ENCODE measurements around the gene DAAM1. TPM values are rescaled to one million over a fixed set of nuclear protein-coding genes. Genes with fewer than 3 reads are reported as not detected.

Gene DAAM1
- total RNA-seq, 2 experiments from 2014 or later, result 12.1 to 15.9 TPM

DNA sequence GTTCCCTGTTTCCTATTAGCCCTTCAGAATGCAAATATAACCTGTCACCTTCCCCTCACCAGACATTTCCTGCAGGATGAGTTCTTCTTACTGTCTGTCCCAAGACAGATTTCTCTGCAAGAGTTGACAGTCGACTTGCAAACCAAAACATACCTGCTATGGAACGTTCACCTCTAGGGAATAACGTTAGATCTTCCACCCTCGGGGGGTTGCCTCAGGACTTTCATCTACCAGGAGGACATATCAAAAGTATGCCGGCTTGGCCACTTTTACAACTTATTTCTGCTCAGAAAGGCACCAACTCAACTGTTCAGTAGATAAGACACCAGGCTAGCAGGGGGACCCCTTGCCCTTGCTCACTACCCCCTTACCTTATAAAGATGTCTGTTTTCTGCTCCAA, 92.5 kb downstream of the DAAM1 start:
- no peak overlapping the region for H3K4me3 Mint-ChIP-seq
- no peaks in the 10 kb centered on the region for H3K27me3 Mint-ChIP-seq
- CTCF ChIA-PET, result interaction anchor here (0.8 kb wide), 1 partner anchor 9 kb away, joined by 3 read pairs; no protein-coding TSS in a partner anchor
- H3K36me3 Mint-ChIP-seq, result peaks cover 33% of the 10 kb centered on the region
- H3K9me3 Mint-ChIP-seq (ENCODE audit: low read depth), result peaks cover 15% of the 10 kb centered on the region
- DNase-seq, result no peak
- peaks cover 17% of the 10 kb centered on the region for H3K4me1 Mint-ChIP-seq
- no peak overlapping the region for H3K27ac Mint-ChIP-seq
- ATAC-seq, result no peak

DNA sequence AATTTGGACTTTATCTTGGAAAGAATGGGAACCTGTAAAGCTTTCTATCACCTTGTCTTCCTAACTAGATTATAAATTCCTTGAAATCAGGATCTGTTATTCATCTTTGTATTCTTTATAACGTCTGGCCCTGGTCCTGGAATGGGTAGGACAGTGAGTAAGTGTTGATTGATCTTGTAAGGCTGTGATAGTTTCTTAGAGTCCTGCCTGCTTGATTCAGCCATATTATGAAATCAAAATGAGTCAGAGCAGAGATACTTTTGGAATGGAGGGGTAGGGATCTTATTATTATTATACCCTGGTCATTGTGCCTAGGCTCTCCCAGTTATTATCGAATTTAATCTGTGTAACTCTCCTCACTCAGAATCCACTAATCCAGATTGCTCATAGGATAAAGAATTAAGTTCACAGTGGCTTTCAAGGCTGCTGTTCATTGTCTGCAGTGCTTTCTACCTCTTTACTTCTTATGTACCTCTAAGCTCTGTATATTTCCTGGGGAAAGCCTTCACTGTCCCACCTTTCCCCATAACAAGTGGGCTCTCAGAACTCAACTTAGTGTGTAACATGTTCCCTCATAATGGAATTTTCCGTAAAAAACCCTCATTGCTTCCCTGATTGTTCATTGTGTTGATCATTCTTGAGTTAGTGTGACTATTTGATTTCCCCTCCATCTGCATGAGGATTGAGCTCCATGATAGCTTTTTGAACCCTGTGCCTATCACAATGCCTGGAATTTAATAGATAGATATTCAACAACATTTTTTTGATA, 93.3 kb downstream of the DAAM1 start:
- Mint-ChIP-seq H3K9me3 (ENCODE audit: low read depth) (peaks cover 15% of the 10 kb centered on the region), H3K36me3 (peaks cover 36% of the 10 kb centered on the region), H3K27ac (no peak overlapping the region), H3K4me1 (peaks cover 17% of the 10 kb centered on the region), H3K27me3 (no peaks in the 10 kb centered on the region), H3K4me3 (no peak overlapping the region)
- DNase-seq, result no peak
- CTCF ChIA-PET, result no interaction called here
- ATAC-seq, result no peak

GRCh38 chr14:59282378-59282765, 93.9 kb downstream of the DAAM1 start:
- Mint-ChIP-seq H3K36me3 (peaks cover 36% of the 10 kb centered on the region), H3K27me3 (no peaks in the 10 kb centered on the region), H3K4me3 (no peak overlapping the region), H3K4me1 (peaks cover 20% of the 10 kb centered on the region), H3K27ac (no peak overlapping the region), H3K9me3 (ENCODE audit: low read depth) (peaks cover 15% of the 10 kb centered on the region)
- ATAC-seq (no peak), DNase-seq (no peak)
- CTCF ChIA-PET, result no interaction called here

- no peak for DNase-seq
- H3K4me3 Mint-ChIP-seq, result no peak overlapping the region
- CTCF ChIA-PET, result no interaction called here
- H3K27ac Mint-ChIP-seq, result no peak overlapping the region
- ATAC-seq, result no peak
- H3K4me1 Mint-ChIP-seq, result peaks cover 24% of the 10 kb centered on the region
- peaks cover 43% of the 10 kb centered on the region for H3K36me3 Mint-ChIP-seq
- H3K9me3 Mint-ChIP-seq (ENCODE audit: low read depth), result peaks cover 16% of the 10 kb centered on the region
- H3K27me3 Mint-ChIP-seq, result no peaks in the 10 kb centered on the region
Measured at GRCh38 chr14:59283361-59283760, 94.9 kb downstream of the DAAM1 start.

DNA sequence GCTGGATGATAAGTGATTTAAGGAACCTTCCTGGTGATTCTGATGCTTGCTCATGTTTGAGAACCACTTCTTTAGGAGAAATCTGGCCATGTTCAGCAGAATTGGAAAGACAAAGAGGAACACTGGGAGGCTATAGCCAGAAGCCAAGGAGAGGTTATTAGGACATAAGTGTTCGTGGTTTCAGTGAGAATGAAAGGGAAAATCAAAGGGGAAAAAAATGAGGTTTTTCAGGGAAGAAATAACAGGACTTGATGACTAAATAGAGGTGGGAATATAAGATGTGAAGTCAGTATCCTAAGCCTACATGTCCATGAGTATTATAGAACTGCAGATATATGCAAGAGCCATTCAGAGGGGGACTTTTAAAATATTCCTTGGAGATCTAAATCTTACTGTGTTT, 95.6 kb downstream of the DAAM1 start:
- Mint-ChIP-seq H3K27me3 (no peaks in the 10 kb centered on the region), H3K4me1 (peaks cover 27% of the 10 kb centered on the region), H3K36me3 (peaks cover 45% of the 10 kb centered on the region), H3K27ac (no peak overlapping the region), H3K9me3 (ENCODE audit: low read depth) (peaks cover 19% of the 10 kb centered on the region), H3K4me3 (no peak overlapping the region)
- ATAC-seq (no peak), DNase-seq (no peak)
- CTCF ChIA-PET, result no interaction called here

DNA sequence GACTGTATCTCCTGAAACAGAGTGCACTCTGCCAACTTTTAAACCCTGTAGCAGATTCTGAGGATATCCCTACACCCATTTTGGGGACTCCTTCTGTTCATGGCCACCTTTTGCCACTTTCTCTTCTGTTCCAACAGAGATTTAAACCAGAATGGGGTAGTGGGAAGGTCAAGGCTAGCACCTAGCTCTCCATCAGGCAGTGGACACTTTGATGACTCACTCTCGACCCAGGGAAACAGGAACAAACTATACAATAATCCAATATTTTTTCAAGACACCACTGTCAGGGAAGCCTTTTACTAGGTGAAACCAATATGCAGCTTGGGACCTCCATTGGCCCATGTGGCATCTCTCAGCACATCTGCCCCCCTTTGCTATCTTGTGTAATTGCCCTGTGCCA, 103.6 kb downstream of the DAAM1 start:
- Mint-ChIP-seq H3K4me1 (peaks cover 25% of the 10 kb centered on the region), H3K4me3 (no peak overlapping the region), H3K36me3 (peaks cover 22% of the 10 kb centered on the region), H3K9me3 (ENCODE audit: low read depth) (peaks cover 4% of the 10 kb centered on the region), H3K27me3 (no peaks in the 10 kb centered on the region), H3K27ac (no peak overlapping the region)
- CTCF ChIA-PET, result no interaction called here
- DNase-seq (no peak), ATAC-seq (no peak)

DNA sequence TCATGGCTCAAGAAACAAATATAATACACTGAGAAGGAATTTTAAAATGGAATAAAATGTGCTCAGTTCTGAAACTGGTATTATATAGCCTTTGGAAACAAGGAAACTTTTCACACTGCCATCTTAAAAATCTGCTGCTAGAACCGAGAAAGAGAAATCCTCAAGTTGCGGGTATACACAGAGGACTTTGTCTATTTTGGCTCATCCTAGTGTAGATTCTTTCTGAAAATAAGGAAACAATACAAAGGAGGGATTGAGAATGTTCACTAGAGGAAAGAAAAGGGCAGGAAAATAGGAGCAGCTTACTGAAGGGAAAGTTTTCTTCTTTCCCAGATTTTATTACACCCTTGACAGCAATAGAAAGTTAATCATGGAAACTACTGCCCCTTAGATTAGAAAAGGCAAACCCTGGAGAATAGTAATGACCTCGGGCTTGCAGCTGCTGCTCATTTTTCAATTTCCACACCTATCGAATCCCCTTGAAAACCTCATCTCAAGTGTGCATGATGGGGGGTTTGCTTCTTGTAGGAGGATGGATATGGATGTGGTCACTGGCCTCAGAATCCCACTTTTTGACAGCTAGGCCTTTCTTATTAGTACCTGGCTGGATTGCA, 104.6 kb downstream of the DAAM1 start:
- Mint-ChIP-seq H3K9me3 (ENCODE audit: low read depth) (peaks cover 4% of the 10 kb centered on the region), H3K36me3 (peaks cover 16% of the 10 kb centered on the region), H3K4me1 (peaks cover 24% of the 10 kb centered on the region), H3K27me3 (no peaks in the 10 kb centered on the region), H3K27ac (no peak overlapping the region), H3K4me3 (no peak overlapping the region)
- no peak for ATAC-seq
- CTCF ChIA-PET, result no interaction called here
- DNase-seq, result no peak

DNA sequence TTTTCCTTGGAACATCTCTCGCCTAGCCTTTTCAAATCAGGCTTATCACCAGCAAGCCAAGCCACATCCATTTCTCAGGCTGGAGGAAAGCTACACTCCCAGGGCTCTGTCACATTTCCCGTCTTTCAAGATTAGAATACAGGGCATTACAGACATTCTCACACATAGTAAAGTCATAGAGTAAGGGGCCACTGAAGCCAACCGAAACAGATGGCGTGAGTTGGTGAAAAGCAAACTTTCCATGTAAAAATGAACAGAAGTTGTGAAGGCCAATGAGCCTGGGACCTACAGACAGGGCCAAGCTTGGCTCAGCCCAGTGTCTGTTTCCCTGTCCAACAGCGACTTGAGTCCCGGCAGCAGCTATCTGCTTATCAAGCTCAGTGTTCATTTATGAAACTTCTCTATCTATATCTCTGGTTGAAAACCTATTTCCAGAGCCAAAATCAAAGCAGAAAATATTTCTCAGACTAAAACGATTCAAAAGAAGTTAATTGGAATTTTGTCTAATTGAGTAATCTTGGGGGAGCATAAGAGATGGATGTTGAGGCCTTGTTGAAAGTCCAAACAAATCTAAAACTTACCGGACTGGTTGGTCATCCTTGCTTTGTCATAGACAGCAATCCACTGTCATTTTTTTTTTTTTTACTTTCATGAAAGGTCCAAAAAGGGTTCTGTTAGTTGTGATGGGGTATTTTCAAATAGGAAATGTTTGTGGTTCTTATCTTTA, 105.6 kb downstream of the DAAM1 start:
- CTCF ChIA-PET, result no interaction called here
- H3K36me3 Mint-ChIP-seq, result peaks cover 11% of the 10 kb centered on the region
- H3K4me3 Mint-ChIP-seq, result no peak overlapping the region
- H3K4me1 Mint-ChIP-seq, result peaks cover 21% of the 10 kb centered on the region
- no peak for DNase-seq
- no peaks in the 10 kb centered on the region for H3K9me3 Mint-ChIP-seq (ENCODE audit: low read depth)
- H3K27ac Mint-ChIP-seq, result no peak overlapping the region
- no peak for ATAC-seq
- H3K27me3 Mint-ChIP-seq, result no peaks in the 10 kb centered on the region

GRCh38 chr14:59294662-59294992, 106.2 kb downstream of the DAAM1 start:
- no peaks in the 10 kb centered on the region for H3K27me3 Mint-ChIP-seq
- DNase-seq, result no peak

GRCh38 chr14:59295951-59296350, 107.5 kb downstream of the DAAM1 start:
- peaks cover 13% of the 10 kb centered on the region for H3K36me3 Mint-ChIP-seq
- no peak overlapping the region for H3K27ac Mint-ChIP-seq
- no peaks in the 10 kb centered on the region for H3K9me3 Mint-ChIP-seq (ENCODE audit: low read depth)
- no peak for ATAC-seq
- no peak overlapping the region for H3K4me3 Mint-ChIP-seq
- no peak for DNase-seq
- CTCF ChIA-PET, result no interaction called here
- H3K4me1 Mint-ChIP-seq, result peaks cover 27% of the 10 kb centered on the region
- no peaks in the 10 kb centered on the region for H3K27me3 Mint-ChIP-seq

More at GRCh38 chr14:59294662-59294992, 106.2 kb downstream of the DAAM1 start:
- no peak for ATAC-seq
- H3K36me3 Mint-ChIP-seq, result peaks cover 13% of the 10 kb centered on the region
- peaks cover 22% of the 10 kb centered on the region for H3K4me1 Mint-ChIP-seq
- H3K9me3 Mint-ChIP-seq (ENCODE audit: low read depth), result no peaks in the 10 kb centered on the region
- no peak overlapping the region for H3K27ac Mint-ChIP-seq
- CTCF ChIA-PET, result interaction anchor here (0.6 kb wide), 1 partner anchor 169 kb away, joined by 3 read pairs; no protein-coding TSS in a partner anchor
- no peak overlapping the region for H3K4me3 Mint-ChIP-seq

DNA sequence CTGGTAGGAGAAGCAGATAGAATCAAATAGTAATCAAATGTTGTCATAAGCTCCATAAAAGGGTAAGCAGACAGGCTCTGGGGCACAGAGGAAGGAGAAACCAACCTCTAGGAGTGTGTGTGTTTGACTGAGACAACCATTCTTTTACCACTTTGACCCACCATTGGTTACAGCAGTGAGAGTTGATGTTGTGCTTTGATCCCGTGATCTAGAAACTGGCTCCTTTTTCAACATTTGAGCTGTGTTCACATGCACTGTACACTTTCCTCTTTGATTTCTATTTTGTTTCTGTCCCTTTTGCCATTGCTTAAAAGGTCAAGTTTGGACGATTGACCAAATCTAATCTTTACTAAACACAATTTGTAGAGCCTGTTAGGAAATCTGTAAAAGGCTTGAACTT, 108.0 kb downstream of the DAAM1 start:
- Mint-ChIP-seq H3K27ac (no peak overlapping the region), H3K4me3 (no peak overlapping the region), H3K4me1 (peaks cover 32% of the 10 kb centered on the region), H3K27me3 (no peaks in the 10 kb centered on the region), H3K36me3 (peaks cover 11% of the 10 kb centered on the region), H3K9me3 (ENCODE audit: low read depth) (no peaks in the 10 kb centered on the region)
- ATAC-seq, result no peak
- CTCF ChIA-PET, result interaction anchor here (1.3 kb wide), 1 partner anchor 10 kb away, joined by 3 read pairs; no protein-coding TSS in a partner anchor
- no peak for DNase-seq

DNA sequence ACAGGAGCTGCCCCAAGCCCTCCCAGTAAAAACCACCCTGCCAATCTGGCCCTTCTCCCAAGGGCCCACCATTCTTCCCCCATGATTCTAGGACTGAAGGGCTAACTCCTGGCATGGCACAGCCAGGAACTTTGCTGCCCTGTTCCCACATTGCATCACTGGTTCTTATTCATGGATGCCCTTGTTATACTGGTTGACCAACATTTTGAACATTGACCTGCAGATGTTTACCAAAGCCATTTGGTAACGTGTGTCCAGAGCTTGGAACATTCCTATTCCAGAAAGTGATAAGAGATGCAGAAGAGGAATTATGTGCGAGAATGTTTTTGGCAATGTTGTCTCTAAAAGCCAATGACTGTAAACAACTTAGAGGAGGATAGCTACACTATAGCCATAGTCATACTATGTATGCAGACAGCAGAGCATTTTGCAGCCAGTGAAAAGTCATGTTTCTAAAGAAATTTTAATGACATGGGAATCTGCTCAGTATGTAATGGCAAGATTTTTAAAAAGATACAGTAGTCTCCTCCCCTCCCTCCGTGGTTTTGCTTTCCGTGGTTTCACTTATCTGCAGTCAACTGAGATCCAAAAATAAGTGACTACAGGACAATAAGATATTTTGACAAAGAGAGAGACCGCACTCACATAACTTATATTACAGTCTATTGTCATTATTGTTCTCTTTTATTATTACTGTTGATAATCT, 108.8 kb downstream of the DAAM1 start:
- peaks cover 39% of the 10 kb centered on the region for H3K4me1 Mint-ChIP-seq
- DNase-seq, result no peak
- no peak overlapping the region for H3K4me3 Mint-ChIP-seq

GRCh38 chr14:59299731-59300130, 111.3 kb downstream of the DAAM1 start:
- ATAC-seq, result no peak
- CTCF ChIA-PET, result no interaction called here
- H3K4me1 Mint-ChIP-seq, result peaks cover 41% of the 10 kb centered on the region

More for the DNA sequence above, 108.8 kb downstream of the DAAM1 start:
- Mint-ChIP-seq H3K36me3 (peaks cover 10% of the 10 kb centered on the region), H3K27ac (no peak overlapping the region), H3K27me3 (no peaks in the 10 kb centered on the region), H3K9me3 (ENCODE audit: low read depth) (no peaks in the 10 kb centered on the region)
- ATAC-seq, result peak; percentile 41
- CTCF ChIA-PET, result interaction anchor here (1.1 to 1.5 kb wide), 3 partner anchors 8 to 279 kb away, joined by 3 read pairs; partner anchors contain the start of gene CCDC175

More at GRCh38 chr14:59299731-59300130, 111.3 kb downstream of the DAAM1 start:
- Mint-ChIP-seq H3K9me3 (ENCODE audit: low read depth) (no peaks in the 10 kb centered on the region), H3K27ac (no peak overlapping the region), H3K36me3 (peaks cover 7% of the 10 kb centered on the region), H3K4me3 (no peak overlapping the region), H3K27me3 (no peaks in the 10 kb centered on the region)
- DNase-seq, result no peak

Data from activated CD8-positive, alpha-beta memory T cell treated with anti-CD3 and anti-CD28 coated beads, Interleukin-2, amount 10 ng/mL, durations not matched to agents 7 days and 5 days (primary cell).